Adipocyte (in vitro differentiated cells): ENCODE measurements around the gene CD3D.
A peak's percentile ranks its signal among the peaks of the same experiment; 100 is the strongest.

Experiments
- DNase-seq: peaks from one replicate; pipeline ENCODE4 v3.0.0-alpha.2; 2015; ENCODE audit warnings: low read depth
- H3K27me3 ChIP-seq: replicated peaks from 2 replicates; pipeline ENCODE4 v1.7.0; 2013; ENCODE audit warnings: mild to moderate bottlenecking, low read length, moderate library complexity; ENCODE audit not compliant: control insufficient read depth, insufficient read depth
- H3K36me3 ChIP-seq: 2 replicates; pipeline ENCODE4 v1.7.0; 2013; ENCODE audit warnings: low read length, mild to moderate bottlenecking, moderate library complexity; ENCODE audit not compliant: control insufficient read depth, insufficient read depth, severe bottlenecking
- H3K4me1 ChIP-seq: 2 replicates; pipeline ENCODE4 v1.7.0; 2013; ENCODE audit warnings: mild to moderate bottlenecking, low read length, moderate library complexity; ENCODE audit not compliant: control insufficient read depth, insufficient read depth
- H3K4me3 ChIP-seq: 2 replicates; pipeline ENCODE4 v1.7.0; 2013; ENCODE audit warnings: mild to moderate bottlenecking, low read length, moderate library complexity
- H3K9ac ChIP-seq: 2 replicates; pipeline ENCODE4 v1.7.0; 2013; ENCODE audit warnings: mild to moderate bottlenecking, low read length, moderate library complexity
- H3K9me3 ChIP-seq: 2 replicates; pipeline ENCODE4 v1.7.0; 2013; ENCODE audit warnings: mild to moderate bottlenecking, low read length, moderate library complexity; ENCODE audit not compliant: control insufficient read depth

The CD3D gene

GRCh38 chr11:118364956-118365615, 22.6 kb upstream of the CD3D start:
- Histone ChIP-seq H3K4me1 (peaks cover 8% of the 10 kb centered on the region), H3K4me3 (no peak overlapping the region), H3K9me3 (no peaks in the 10 kb centered on the region), H3K9ac (no peak overlapping the region), H3K36me3 (peaks cover 47% of the 10 kb centered on the region), H3K27me3 (no peaks in the 10 kb centered on the region)
- no peak for DNase-seq

DNA sequence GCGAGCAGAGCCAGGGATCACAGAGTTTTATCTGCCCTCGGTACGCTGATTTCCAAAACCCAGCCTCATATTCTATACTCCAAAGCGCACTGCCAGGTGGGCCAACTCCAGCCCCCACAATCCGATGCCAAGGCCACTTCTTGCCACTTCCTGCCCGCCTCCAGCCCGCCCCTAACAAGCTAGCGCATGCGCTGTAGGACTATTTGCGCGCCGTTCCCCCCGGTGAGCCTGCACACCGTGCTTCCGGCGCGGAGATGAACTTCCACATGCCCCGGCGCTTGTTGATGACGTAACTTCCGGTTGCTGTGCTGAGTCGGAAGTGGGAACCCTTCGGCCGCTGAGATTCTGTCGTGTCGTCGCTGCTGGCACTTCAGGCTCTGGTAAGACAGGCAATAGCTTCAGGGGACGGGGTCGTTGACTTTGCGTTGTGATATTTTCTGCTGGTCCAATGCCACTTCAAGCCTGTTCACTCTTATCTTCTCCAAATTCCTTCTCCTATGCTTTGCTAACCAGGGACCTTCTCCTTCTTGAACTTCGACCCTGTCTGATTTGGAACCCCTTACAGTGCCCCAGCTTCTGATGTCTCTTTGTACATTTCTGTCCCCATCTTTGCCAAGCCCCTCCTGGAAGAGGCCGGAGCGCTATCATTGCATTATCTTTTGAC, 16.9 kb upstream of the CD3D start, which contains the start of gene UBE4A:
Gene UBE4A, plus strand, starts transcription at position 306 of the 664 bp plus-strand sequence. CDS start 5,481 bp downstream, outside the sequence.
- H3K9me3 ChIP-seq, result no peaks in the 10 kb centered on the region
- H3K36me3 ChIP-seq, result no peaks in the 10 kb centered on the region
- DNase-seq, result peak; percentile 98
- no peaks in the 10 kb centered on the region for H3K27me3 ChIP-seq
- H3K4me3 ChIP-seq, result peak within 1 kb of the TSS; percentile 98
- H3K9ac ChIP-seq, result peak within 1 kb of the TSS; percentile 94
- H3K4me1 ChIP-seq, result peaks cover 9% of the 10 kb centered on the region

GRCh38 chr11:118358071-118358470, 15.6 kb upstream of the CD3D start:
- Histone ChIP-seq H3K36me3 (no peaks in the 10 kb centered on the region), H3K4me3 (no peak overlapping the region), H3K27me3 (no peaks in the 10 kb centered on the region), H3K4me1 (peaks cover 9% of the 10 kb centered on the region), H3K9me3 (no peaks in the 10 kb centered on the region), H3K9ac (no peak overlapping the region)
- DNase-seq, result peak; percentile 53

GRCh38 chr11:118353084-118353710, 10.7 kb upstream of the CD3D start:
- peak; percentile 82 for DNase-seq
- H3K9me3 ChIP-seq, result no peaks in the 10 kb centered on the region
- H3K4me1 ChIP-seq, result no peaks in the 10 kb centered on the region
- no peak overlapping the region for H3K4me3 ChIP-seq
- H3K9ac ChIP-seq, result no peak overlapping the region
- no peaks in the 10 kb centered on the region for H3K36me3 ChIP-seq
- peaks cover 28% of the 10 kb centered on the region for H3K27me3 ChIP-seq

- Histone ChIP-seq H3K27me3 (peaks cover 47% of the 10 kb centered on the region), H3K9me3 (no peaks in the 10 kb centered on the region), H3K4me3 (no peak overlapping the region), H3K36me3 (no peaks in the 10 kb centered on the region), H3K4me1 (no peaks in the 10 kb centered on the region), H3K9ac (no peak overlapping the region)
- DNase-seq, result no peak
These were observed 7.0 kb upstream of the CD3D start for GRCh38 chr11:118349475-118349874.

DNA sequence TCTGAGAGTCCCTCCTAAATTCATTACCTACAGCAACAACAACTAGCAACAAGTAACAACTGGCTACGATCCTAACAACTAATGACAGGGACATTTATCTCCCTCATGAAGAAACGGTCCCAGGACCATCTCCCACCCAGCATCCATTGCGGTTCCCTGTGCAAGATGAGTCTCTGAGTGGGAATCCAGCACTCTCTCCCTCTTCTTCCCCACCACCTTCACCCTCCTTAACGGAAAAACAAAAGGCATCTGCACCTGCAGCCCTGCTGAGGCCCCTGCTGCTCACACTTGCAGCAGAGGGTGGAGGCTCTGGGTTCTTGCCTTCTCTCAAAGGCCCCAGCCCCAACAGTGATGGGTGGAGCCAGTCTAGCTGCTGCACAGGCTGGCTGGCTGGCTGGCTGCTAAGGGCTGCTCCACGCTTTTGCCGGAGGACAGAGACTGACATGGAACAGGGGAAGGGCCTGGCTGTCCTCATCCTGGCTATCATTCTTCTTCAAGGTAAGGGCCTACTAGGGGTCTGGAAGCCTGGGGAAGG, 1.5 kb upstream of the CD3D start, which contains the start of gene CD3G:
Gene CD3G, plus strand, starts transcription at position 364 of the 535 bp plus-strand sequence. Its CDS starts 80 bp downstream, at position 444.
- Histone ChIP-seq H3K4me1 (no peaks in the 10 kb centered on the region), H3K9ac (no peak within 1 kb of the TSS), H3K9me3 (no peaks in the 10 kb centered on the region), H3K27me3 (peaks cover 70% of the 10 kb centered on the region), H3K36me3 (no peaks in the 10 kb centered on the region), H3K4me3 (no peak within 1 kb of the TSS)
- DNase-seq, result no peak

- no peak for DNase-seq
- no peaks in the 10 kb centered on the region for H3K36me3 ChIP-seq
- no peak overlapping the region for H3K4me3 ChIP-seq
- no peaks in the 10 kb centered on the region for H3K4me1 ChIP-seq
- peaks cover 62% of the 10 kb centered on the region for H3K27me3 ChIP-seq
- no peak overlapping the region for H3K9ac ChIP-seq
- no peaks in the 10 kb centered on the region for H3K9me3 ChIP-seq
These were observed 743 bp upstream of the CD3D start for GRCh38 chr11:118343248-118343647.

DNA sequence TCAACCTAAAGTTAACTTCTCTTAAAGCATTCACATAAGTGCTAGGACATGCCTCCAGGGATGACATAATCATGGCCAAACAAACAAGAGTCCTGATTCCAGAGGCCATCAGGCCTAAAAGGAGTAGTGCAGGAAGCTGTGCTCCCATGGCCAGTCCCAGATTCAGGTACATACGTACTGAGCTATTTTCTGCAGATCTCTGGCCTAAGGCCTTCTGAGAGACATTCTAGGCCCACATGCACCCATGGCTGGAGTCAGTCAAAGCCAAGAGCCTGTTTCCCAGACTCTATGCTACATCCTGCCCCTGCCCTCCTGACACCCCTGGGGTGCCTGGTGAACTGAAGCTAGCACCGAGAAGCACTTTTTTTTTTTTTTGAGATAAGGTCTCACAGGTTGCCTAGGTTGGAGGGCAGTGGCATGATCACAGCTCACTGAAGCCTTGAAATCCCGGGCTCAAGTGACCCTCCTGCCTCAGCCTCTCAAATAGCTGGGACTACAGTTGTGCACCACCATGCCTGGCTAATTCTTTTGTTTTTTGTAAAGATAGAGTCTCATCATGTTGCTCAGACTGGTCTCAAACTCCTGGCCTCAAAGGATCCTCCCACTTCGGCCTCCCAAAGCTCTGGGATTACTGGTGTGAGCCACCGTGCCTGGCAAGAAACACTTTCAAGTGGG, 553 bp downstream of the CD3D start:
- no peak for DNase-seq
- Histone ChIP-seq H3K36me3 (no peaks in the 10 kb centered on the region), H3K27me3 (peaks cover 53% of the 10 kb centered on the region), H3K4me1 (no peaks in the 10 kb centered on the region), H3K9me3 (no peaks in the 10 kb centered on the region), H3K9ac (no peak overlapping the region), H3K4me3 (no peak overlapping the region)

DNA sequence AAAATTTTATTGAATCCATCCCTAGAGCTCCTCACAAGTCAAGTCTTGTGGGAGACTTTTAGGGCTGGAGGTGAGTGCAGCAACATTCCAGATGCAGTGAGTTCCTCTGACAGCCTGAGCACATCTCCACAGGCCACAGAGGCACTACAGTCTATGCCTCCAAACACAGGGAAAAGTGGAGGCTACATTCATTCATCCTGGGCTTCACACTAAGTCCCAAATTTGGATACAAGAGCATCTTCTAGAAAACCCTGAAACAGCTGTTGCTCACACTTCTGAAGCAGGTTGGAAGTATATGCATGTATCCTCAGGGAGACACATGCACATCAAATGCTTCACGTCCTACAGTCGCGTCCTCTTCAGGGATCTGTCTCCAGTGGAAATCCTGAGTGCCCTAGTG, 1.2 kb downstream of the CD3D start:
- H3K9me3 ChIP-seq, result no peaks in the 10 kb centered on the region
- no peak for DNase-seq
- peaks cover 51% of the 10 kb centered on the region for H3K27me3 ChIP-seq
- no peak overlapping the region for H3K4me3 ChIP-seq
- H3K36me3 ChIP-seq, result no peaks in the 10 kb centered on the region
- no peak overlapping the region for H3K9ac ChIP-seq
- H3K4me1 ChIP-seq, result no peaks in the 10 kb centered on the region

DNA sequence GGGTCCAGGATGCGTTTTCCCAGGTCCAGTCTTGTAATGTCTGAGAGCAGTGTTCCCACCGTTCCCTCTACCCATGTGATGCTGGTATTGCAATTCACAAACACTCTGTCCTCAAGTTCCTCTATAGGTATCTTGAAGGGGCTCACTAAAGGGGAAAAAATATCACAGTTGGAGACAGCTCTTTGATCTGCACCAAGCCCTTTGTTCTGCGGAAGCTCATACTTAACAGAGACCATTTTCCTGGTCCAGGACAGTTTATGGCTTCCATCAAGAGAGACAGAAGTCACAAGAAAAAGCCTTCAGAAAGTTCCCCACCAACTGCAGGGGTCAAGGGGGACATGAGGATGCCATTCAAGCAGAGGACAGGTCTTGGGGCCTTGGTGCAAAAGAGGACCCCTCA, 2.1 kb downstream of the CD3D start:
- H3K9ac ChIP-seq, result no peak overlapping the region
- no peaks in the 10 kb centered on the region for H3K9me3 ChIP-seq
- H3K36me3 ChIP-seq, result no peaks in the 10 kb centered on the region
- no peak for DNase-seq
- H3K4me1 ChIP-seq, result no peaks in the 10 kb centered on the region
- peaks cover 51% of the 10 kb centered on the region for H3K27me3 ChIP-seq
- H3K4me3 ChIP-seq, result no peak overlapping the region
